HG02798 (cell line): ENCODE measurements around the gene C17orf78.
"Not testable (repeated sequence)": the region's sequence is repeated elsewhere in the genome, so short reads cannot be mapped to it uniquely, and the experiment has no call there.

Experiments
- ATAC-seq: cut with Tn5 transposase; IDR thresholded peaks from one replicate; pipeline ENCODE4 v1.9.1; 2021; ENCODE audit warnings: mild to moderate bottlenecking; ENCODE audit not compliant: unreplicated experiment, poor library complexity

The C17orf78 gene

GRCh38 chr17:37385474-37385990, 9.7 kb downstream of the C17orf78 start:
- ATAC-seq: no peak

DNA sequence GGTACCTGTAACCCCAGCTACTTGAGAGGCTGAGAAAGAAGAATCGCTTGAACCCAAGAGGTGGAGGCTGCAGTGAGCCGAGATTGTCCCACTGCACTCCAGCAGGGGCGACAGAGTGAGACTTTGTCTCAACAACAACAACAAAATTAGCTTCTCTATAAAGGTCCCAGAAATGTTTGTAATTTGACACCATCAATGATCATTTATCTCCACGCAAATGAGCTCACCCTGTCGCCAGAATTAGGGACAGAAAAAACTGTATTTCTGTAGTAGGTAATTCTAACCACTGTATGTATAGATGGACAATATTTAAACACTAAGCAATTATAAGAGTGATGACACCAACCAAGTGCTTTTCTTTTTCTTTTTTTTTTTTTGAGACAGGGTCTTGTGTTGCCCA, 10.7 kb downstream of the C17orf78 start:
- ATAC-seq: no peak

DNA sequence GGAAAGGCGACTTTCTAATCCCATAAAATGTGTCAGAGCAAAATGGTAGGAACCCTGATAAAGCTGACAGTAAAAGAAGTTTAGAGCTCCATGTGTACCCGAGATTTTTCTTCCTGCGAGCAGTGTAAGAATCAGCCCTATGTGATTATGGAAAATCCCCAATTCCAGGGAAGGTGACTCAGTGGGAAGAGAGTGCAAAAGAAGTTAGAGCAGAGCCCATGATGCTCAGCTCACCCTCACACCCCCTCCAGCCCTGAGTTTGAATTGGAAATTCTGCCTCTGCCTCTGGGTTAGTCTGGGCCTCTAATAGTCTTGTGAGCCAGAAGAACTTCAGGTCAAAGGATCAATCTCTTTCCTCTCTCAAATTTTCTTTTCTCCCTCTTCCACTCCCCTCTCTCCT, 12.5 kb downstream of the C17orf78 start:
- ATAC-seq: no peak

DNA sequence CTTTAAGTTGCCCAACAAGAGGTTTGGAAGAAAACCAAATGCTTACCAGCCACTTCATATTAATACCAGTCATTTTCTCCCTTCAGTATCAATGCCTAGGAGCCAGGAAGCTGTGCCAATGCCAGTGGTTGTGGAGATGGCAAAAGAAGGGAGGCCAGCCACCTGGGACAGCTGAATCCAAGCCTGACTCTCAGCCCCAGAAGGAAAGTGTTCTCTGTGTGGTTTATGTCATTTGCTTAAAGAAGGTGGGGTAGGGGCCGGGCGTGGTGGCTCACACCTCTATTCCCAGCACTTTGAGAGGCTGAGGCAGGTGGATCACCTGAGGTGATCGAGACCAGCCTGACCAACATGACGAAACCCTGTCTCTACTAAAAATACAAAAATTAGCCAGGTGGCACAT, 13.4 kb downstream of the C17orf78 start:
- ATAC-seq: no peak

DNA sequence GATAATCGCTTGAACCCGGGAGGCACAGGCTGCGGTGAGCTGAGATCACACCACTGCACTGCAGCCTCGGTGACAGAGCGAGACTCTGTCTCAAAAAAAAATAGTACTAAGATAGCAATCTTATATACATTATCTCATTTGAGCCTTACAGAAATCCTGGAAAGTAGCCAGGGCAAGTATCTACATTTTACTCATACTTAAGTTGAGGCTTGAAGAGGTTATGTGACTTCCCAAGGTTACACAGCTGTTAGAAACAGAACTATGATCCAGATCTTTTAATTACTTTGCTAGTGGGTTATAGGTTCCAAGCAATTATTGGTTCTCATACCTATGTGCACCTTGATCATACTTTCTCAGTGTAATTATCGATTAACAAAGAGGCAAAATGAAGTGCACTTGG, 15.4 kb downstream of the C17orf78 start:
- no peak for ATAC-seq

DNA sequence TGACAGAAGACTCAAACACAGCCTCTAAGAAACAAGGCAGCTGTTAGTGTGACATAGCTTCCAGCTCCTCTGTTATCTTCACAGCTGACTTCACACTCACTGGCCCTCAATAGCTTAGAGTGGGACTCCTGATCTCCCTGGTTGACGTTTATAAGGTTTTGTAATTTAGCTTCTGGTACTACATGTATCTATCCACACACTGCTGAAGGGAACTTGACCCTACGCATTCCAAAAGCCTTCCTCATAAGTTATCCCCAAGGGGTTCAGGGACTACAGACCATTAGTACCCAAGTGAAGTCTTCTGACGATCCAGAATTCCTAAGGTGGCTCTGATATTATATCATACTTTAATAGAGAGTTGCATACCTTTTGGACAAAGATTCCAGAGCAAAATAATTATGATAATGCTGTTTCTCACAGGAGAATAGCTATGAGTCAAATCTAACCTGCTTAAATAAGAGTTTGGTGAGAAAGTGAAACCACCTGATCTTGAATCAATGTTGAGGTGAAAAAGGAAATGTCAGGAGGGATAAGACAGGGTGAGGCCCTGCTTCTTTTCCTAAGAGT, 16.3 kb downstream of the C17orf78 start:
- ATAC-seq: peak; percentile 49

DNA sequence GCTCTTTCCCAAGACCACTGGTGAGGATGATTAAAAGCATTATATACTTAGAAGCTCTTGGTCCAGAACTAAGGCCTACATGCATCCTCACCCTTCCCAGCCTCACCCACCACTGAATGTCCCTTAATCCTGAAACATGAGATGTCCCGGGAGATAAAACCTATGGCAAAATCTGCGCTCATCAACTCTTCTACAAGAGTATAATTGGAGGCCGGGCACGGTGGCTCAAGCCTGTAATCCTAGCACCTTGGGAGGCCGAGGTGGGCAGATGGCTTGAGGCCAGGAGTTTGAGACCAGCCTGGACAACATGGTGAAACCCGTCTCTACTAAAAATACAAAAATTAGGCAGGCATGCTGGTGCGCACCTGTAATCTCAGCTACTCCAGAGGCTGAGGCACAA, 17.6 kb downstream of the C17orf78 start:
- ATAC-seq: no peak

- no peak for ATAC-seq
Observed at GRCh38 chr17:37399265-37399803, 23.5 kb downstream of the C17orf78 start.

DNA sequence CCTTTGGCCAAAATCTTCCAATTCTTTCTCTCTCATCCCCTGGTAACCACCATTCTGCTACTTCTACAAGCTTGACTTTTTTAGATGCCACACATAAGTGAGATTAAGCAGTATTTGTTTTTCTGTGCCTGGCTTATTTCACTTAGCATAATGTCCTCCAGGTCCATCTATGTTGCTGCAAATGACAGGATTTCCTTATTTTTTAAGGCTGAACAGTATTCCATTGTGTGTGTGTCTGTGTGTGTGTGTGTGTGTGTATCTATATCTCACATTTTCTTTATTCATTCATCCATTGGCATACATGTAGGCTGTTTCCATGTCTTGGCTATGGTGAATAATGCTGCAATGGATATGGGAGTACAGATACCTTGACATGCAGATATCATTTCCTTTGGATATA, 24.7 kb downstream of the C17orf78 start:
- no peak for ATAC-seq

GRCh38 chr17:37405522-37405921, 29.7 kb downstream of the C17orf78 start:
- ATAC-seq: not testable (repeated sequence)

DNA sequence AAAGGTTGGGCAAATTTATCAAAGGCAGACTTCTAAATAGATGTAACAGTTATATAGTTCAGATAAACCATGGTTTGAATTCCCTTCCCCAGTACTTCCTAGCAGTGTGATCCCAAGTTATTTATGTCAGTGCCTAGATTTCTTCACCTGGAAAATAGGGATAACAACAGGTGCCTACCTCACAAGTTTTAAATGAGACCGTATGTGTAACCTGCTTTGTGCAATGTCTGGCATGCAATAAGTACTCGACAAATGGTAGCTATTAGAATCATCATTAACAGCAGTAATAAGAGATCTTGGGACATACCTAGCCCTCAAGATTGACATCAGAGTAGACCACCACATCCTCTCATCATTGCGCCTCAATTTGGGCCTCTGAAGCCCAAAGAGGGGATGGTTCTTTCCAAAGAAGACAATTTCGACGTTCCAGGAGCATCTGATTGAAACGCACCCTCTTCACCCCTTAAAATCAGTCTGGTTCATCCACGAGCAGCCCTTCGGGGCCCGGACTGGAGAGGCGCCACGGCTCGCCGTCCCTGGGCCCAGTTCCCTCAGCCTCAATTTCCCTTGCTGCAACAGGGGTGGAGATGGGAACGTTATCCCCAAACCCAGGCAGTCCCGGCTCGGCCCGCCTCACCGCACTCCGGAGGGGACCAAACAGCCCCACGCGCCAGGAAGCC, 30.3 kb downstream of the C17orf78 start:
- peak; percentile 32 for ATAC-seq

DNA sequence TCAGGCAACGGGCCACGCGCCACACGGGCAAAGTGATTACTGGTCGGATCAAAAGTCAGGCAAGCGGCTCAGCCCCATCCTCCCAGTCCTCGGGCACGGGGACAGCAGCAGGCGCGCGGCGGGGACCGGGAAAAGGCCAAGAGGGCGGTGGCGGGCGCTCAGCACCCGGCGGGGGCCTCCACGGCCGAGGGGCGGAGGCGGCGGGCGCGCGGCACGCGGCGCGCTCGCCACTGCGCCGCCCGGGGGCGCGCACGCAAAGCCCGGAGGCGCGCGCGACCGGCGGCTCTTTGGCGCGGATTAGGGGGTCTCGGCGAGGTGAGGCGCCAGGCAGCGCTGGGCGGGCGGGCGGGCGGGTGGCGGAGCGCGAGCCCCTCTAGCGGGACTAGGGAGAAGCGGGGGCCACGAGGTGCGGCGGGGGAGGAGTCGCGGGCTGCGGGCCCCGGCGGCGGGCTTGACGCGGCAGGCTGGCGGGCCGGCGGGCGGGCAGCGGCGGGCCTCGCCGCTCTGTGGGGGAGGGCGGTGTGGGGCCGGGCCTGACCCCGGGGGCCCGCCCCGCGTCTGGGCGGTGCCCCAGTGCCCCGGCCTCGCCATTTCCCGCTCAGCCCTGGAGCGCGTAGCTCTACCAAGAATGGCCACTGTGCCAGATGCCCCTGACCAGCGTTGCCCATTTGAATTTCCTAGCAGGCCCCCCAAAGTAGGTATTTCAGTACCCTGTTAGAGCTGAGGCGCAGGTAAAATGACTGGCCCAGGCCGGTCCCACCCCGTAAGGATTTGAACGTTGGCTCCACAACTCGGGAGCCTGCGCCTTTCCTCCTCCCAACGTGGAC, 31.1 kb downstream of the C17orf78 start, which contains the start of the genes ACACA and TADA2A:
Gene ACACA (minus strand): TSS at position 202 of the 827 bp plus-strand sequence. CDS start 537 bp downstream, outside the sequence.
Gene TADA2A (plus strand): TSS at position 252 of the 827 bp plus-strand sequence. CDS start 4,480 bp downstream, outside the sequence.
- peak; percentile 85 for ATAC-seq

DNA sequence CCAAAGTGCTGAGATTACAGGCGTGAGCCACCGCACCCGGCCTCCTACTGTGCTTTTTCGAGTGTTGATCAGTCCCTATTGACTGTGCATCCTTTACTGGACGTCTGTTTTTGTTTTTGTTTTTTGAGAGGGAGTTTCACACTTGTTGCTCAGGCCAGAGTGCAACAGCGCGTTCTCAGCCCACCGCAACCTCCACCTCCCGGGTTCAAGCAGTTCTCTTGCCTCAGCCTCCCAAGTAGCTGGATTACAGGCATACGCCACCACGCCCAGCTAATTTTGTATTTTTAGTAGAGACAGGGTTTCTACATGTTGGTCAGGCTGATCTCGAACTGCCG, 32.3 kb downstream of the C17orf78 start:
- not testable (repeated sequence) for ATAC-seq

DNA sequence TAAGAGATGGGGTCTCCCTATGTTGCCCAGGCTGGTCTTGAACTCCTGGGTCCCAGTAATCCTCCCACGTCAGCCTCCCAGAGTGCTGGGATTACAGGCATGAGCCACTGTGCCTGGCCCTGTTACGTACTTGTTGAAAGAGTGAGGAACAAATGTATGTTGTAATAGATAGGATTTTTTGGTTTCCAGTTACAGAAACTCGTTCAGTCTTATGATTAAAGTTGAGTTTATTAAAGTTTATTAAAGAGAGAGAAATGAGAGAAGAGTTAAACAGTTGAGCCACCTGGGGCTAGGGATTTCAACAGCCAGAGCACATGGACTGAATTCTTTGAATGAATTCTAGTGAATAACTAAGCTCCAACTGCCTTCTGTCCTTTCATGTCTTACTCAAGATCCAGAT, 34.6 kb downstream of the C17orf78 start:
- no peak for ATAC-seq

DNA sequence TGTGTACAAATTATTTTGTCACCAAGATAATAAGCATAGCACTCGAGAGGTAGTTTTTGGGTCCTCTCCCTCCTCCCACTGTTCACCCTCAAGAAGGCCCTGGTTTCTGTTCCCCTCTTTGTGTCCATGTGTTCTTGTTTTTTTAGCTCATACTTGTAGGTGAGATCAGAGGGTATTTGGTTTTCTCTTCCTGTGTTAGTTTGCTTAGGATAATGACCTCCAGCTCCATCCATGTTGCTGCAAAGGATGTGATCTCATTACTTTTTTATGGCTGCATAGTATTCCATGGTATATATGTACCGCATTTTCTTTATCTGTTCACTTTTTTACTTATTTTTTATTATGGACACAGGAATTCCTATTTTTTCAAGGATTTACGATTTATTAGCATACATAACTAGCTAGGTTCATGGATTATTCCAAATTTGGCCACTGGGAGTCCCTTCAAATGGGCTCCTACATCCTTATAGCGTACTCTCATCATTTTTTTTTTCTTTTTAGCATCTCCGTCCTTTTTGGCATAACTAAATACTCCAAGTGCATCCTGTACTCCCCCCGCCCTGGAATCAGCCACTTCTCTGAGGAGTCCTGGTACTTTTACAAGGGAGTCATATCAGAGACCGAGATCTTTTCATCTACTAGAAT, 38.2 kb downstream of the C17orf78 start:
- no peak for ATAC-seq

DNA sequence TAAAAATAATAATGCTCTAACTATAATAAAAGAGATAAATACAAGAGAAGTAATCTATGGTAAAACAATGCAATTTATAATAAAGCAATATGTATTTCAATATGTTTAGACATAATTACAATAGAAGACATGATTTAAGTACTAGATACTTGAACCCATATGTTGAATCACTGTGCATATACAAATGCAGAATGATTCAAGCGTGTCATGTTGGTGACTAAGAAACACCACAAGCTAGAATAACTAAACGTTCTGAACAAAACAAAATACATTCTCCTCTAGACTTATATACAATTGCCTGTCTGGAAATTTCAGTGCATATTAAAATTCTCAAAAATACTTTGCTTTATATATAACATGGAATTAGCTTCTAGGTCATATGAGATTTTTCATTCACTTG, 42.1 kb downstream of the C17orf78 start:
- no peak for ATAC-seq

DNA sequence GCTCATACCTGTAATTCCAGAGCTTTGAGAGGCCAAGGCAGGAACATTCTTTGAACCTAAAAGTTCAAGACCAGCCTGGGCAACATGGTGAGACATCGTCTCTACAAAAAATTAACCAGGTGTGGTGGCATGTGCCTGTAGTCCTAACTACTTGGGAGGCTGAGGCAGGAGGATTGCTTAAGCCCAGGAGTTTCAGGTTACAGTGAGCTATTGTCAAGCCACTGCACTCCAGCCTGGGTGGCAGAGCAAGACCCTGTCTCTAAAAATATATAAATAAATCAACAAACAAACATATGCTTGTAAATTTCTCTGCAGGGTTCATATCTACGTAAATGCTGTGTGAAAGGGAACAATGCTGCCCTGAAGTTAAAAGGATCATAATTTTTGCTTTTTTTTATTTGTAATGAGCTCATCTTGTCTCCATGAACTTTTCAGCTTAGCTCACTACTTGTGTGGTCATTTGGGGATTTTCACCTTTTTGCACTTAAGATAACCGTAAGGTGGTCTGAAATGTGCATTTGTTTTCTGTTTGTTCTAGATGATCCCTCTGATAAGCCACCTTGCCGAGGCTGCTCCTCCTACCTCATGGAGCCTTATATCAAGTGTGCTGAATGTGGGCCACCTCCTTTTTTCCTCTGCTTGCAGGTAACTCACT, 47.3 kb downstream of the C17orf78 start:
- ATAC-seq: no peak

- no peak for ATAC-seq
Observed at GRCh38 chr17:37425268-37425667, 49.5 kb downstream of the C17orf78 start.

DNA sequence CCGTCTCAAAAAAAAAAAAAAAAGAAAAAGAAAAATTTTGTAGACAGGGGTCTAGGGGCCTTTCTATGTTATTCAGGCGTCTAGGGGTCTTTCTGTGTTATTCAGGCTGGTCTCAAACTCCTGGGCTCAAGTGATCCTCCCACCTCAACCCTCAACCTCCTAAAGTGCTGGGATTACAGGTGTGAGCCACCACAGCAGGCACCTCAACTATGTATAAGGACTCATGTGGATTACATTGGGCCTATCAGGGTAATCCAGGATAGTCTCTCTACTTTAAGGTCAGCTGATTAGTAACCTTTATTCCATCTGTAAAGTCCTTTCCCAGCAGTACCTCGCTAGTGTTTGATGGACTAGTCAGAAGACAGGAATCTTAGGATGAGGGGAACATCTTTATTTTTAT, 53.3 kb downstream of the C17orf78 start:
- no peak for ATAC-seq

DNA sequence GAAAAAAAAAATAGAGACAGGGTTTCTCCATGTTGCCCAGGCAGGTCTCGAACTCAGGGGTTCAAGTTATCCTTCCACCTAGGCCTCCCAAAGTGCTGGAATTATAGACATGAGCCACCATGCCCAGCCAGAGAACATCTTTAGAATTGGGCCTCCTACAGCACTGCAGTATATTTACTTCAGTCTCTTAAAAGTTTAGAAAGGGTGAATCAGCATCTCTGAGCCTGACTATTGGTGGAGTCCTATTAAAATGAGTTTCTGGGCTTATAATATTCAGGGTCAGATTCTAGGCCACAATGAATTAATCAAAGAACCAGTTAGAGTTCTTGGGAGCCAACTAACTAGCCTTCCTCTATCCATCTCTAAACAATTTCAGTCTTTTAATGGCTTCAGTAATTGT, 53.7 kb downstream of the C17orf78 start:
- ATAC-seq: no peak
